Transverse colon (tissue), 4 donors: ENCODE measurements around the gene CORO2B. TPM values are rescaled to one million over a fixed set of nuclear protein-coding genes. Genes with fewer than 3 reads are reported as not detected.

ENCODE experiments used
- DNase-seq: peaks from one replicate; pipeline ENCODE4 v3.0.0-alpha.2; 2019
- H3K27ac ChIP-seq, 4 donors: fragments of 200-600 bp; sonication (generic); 2 replicates each; pipeline ENCODE4 v1.5.1; 2016 to 2018; ENCODE audit warnings: inconsistent platforms in 4 of 4
- H3K27me3 ChIP-seq: fragments of 200-600 bp; sonication (generic); 2 replicates; pipeline ENCODE4 v1.5.1; 2017; ENCODE audit warnings: inconsistent platforms
- H3K36me3 ChIP-seq, 4 donors: fragments of 200-600 bp; sonication (generic); 2 replicates each; pipeline ENCODE4 v1.5.1; 2017 to 2019; ENCODE audit warnings: inconsistent platforms in 4 of 4
- H3K4me1 ChIP-seq, 4 donors: fragments of 200-600 bp; sonication (generic); 2 replicates each; pipeline ENCODE4 v1.5.1; 2017 to 2020; ENCODE audit warnings: inconsistent platforms in 4 of 4
- H3K4me3 ChIP-seq, 4 donors: fragments of 200-600 bp; sonication (generic); 1 replicate in 1 of 4; 2 replicates in 3 of 4; pipeline versions ENCODE4 v1.5.1 to v1.6.1; 2017 to 2019; ENCODE audit warnings: inconsistent platforms in 4 of 4
- H3K9me3 ChIP-seq, 2 donors: fragments of 200-600 bp; sonication (generic); 2 replicates each; pipeline ENCODE4 v1.5.1; 2017 to 2019; ENCODE audit warnings: inconsistent platforms in 2 of 2
- EP300 ChIP-seq: sonication (generic); formaldehyde crosslinking; IDR thresholded peaks from one replicate; pipeline ENCODE4 v1.6.1; 2017; ENCODE audit warnings: antibody characterized with exemption, low read depth
- POLR2A ChIP-seq: fragments of 450-650 bp; IDR thresholded peaks from one replicate; pipeline ENCODE4 v1.6.1; 2016; ENCODE audit warnings: antibody characterized with exemption, mild to moderate bottlenecking, moderate library complexity
- POLR2AphosphoS5 ChIP-seq, 3 donors: sonication (generic); formaldehyde crosslinking; IDR thresholded peaks; one replicate each; pipeline ENCODE4 v1.6.1; 2016; ENCODE audit warnings: antibody characterized with exemption in 3 of 3
- WGBS, 2 donors: methylation state at CpG; one replicate each; pipeline ENCODE4 v1.1.5; 2018; ENCODE audit warnings: low coverage in 1 of 2; 5-methylcytosine and 5-hydroxymethylcytosine counted together
- in situ Hi-C, 4 donors: fragments of 200-750 bp; cut with MboI; loops; one replicate each; pipeline versions ENCODE4 v1.15.0 to v1.15.1; 2017; ENCODE audit warnings: low sequenced_read_pairs in 3 of 4, low pct_ligation_motif_present in 1 of 4, low pct_unique_long_range_greater_than_20kb in 1 of 4
- intact Hi-C: fragments of 100-400 bp; cut with DNase I; formaldehyde crosslinking; loops from one replicate; pipeline ENCODE4 v1.15.1; 2023; ENCODE audit warnings: low total_unique reads
- total RNA-seq, 4 donors: library from RNA; depleted of rRNA; stranded (reverse); fragments of >200 nt; gene quantifications; one replicate each; pipeline ENCODE4 v1.1.0, GENCODE V29; 2016
- TF ChIP-seq, protein P1 (sequence below), 5 experiments: fragments of 200-600 bp in 3 of 5; fragments of 450-650 bp in 2 of 5; sonication (generic) in 3 of 5; IDR thresholded peaks; 1 replicate in 2 of 5; 2 replicates in 3 of 5; pipeline ENCODE4 v1.5.1; 2016 to 2017; ENCODE audit warnings: antibody characterized with exemption in 5 of 5, inconsistent platforms in 3 of 5, mild to moderate bottlenecking in 2 of 5, moderate library complexity in 1 of 5

The CORO2B gene
- total RNA-seq, 4 donors from 2014 or later, result 0.40 to 2.2 (median 2.0) TPM

DNA sequence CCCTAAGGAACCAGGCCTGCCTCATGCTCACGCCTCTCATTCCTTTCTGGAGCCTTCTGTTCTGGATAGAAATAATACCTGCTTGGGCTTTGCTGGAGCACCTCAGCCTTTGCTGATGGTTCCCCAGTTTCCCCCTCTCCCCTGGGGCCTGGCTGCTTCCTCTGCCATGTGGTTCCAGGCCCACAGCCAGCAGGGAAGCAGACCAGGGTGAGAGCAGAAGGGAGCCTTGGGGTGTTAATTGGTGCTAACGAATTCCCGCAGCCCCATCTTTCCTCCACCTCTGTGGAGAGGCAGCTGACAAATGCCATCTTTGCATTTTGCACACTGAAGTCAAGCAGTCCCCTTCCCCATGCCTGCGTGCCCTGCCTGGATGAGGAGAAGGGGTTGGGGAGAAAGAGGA lies 13.1 kb upstream of the CORO2B start:
- DNase-seq, result no peak
- Histone ChIP-seq H3K4me1 (no peaks in the 10 kb centered on the region), H3K36me3 (no peaks in the 10 kb centered on the region), H3K9me3 (no peaks in the 10 kb centered on the region), H3K27me3 (peaks cover 25% of the 10 kb centered on the region), H3K27ac (no peak overlapping the region), H3K4me3 (no peak overlapping the region)
- 67 to 84% methylated on average over 1 to 4 of the region's 4 CpGs for WGBS, 2 donors
- in situ Hi-C loops (no loop called here), intact Hi-C loops (no loop called here)
- TF ChIP-seq POLR2AphosphoS5 (IDR thresholded peaks at IDR 0.05), result no peak
- no peak for TF ChIP-seq EP300
- no peak for TF ChIP-seq POLR2A
- TF ChIP-seq, protein P1, sequence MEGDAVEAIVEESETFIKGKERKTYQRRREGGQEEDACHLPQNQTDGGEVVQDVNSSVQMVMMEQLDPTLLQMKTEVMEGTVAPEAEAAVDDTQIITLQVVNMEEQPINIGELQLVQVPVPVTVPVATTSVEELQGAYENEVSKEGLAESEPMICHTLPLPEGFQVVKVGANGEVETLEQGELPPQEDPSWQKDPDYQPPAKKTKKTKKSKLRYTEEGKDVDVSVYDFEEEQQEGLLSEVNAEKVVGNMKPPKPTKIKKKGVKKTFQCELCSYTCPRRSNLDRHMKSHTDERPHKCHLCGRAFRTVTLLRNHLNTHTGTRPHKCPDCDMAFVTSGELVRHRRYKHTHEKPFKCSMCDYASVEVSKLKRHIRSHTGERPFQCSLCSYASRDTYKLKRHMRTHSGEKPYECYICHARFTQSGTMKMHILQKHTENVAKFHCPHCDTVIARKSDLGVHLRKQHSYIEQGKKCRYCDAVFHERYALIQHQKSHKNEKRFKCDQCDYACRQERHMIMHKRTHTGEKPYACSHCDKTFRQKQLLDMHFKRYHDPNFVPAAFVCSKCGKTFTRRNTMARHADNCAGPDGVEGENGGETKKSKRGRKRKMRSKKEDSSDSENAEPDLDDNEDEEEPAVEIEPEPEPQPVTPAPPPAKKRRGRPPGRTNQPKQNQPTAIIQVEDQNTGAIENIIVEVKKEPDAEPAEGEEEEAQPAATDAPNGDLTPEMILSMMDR (IDR thresholded peaks at IDR 0.05), result no peak

DNA sequence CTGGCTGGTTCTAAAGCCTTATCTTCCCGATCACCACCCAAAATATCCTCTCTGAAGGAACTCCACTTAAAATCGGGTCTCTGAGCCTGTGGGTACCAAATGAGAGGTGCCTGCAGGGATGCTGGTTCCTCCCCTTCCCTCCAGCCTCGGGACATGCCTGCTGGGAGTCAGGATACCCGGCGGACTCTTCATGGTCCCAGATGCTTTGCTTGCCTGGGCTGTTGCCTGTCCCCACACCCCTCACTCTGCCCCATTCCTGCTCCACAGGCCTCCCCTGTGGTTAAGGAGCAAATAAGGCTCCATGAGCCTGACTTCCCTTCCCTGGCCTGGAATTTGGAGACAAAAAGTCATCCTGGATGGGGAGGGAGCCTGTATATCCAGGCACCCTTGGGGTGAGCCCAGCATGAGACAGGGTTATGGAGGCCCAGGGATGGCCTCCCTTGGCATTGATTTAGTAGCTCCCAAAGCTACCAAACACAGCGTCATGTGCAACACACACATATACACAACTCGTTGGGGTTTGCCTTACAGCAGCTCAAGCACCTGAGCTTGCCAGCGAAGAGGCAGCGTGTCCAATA lies 12.3 kb upstream of the CORO2B start:
- Histone ChIP-seq H3K27ac (no peak overlapping the region), H3K9me3 (no peaks in the 10 kb centered on the region), H3K4me3 (no peak overlapping the region), H3K4me1 (no peaks in the 10 kb centered on the region), H3K27me3 (peaks cover 26% of the 10 kb centered on the region), H3K36me3 (no peaks in the 10 kb centered on the region)
- WGBS, 2 donors, result 67 to 100% methylated on average over 1 to 9 of the region's 9 CpGs
- intact Hi-C loops, result no loop called here
- no peak for DNase-seq
- TF ChIP-seq POLR2AphosphoS5 (IDR thresholded peaks at IDR 0.05) (no peak), POLR2A (no peak), EP300 (no peak)
- TF ChIP-seq, protein P1 (IDR thresholded peaks at IDR 0.05), result no peak
- in situ Hi-C loops, result no loop called here

DNA sequence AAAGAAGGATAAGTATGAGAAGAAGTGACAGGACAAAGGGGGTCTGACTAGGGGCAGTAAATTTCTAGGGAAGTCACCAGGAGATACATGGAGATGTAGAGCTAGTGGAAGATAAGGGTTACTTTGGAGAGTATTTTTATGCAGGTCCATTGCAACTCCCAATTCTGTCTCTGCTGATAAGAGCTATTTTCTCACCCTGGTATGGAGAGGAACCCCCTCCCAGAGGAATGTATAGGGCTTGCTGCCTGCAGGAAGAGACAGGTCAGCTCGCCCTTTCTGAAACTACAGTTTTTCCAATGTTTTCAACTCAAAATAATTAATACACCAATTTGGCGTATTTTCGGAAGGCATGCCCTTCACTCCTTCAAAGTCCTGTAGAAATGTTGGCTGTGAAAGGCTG lies 11.4 kb upstream of the CORO2B start:
- Histone ChIP-seq H3K27ac (no peak overlapping the region), H3K36me3 (no peaks in the 10 kb centered on the region), H3K4me1 (no peaks in the 10 kb centered on the region), H3K9me3 (no peaks in the 10 kb centered on the region), H3K4me3 (no peak overlapping the region), H3K27me3 (peaks cover 27% of the 10 kb centered on the region)
- WGBS, 2 donors, result 92 to 100% methylated on average over 3 of the region's 3 CpGs
- DNase-seq, result no peak
- TF ChIP-seq POLR2A (no peak), EP300 (no peak), POLR2AphosphoS5 (IDR thresholded peaks at IDR 0.05) (no peak)
- TF ChIP-seq, protein P1 (IDR thresholded peaks at IDR 0.05), result no peak
- in situ Hi-C loops (no loop called here), intact Hi-C loops (no loop called here)

DNA sequence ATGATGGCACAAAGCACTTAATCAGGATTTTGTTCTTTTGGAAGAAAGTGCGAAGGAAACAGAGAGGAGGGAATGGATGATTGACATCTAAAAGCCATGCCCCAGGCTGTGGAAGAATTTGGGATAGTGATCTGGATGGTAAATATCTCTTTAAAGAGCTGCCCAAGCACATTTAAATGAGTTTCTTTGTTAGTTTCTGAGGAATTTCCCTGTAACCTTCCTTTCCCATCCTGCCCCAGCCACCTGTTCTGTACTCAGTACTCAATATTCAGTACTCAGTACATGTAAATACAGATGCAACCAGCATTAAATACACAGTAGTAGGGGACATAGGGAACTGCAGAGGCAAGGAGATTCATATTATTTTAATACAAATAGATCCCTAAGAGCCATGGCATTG lies 7.8 kb upstream of the CORO2B start:
- H3K27me3 ChIP-seq, result peaks cover 48% of the 10 kb centered on the region
- WGBS, 2 donors, result 100% methylated on average over 1 of the region's 1 CpG

More for the DNA sequence above, 7.8 kb upstream of the CORO2B start:
- no peaks in the 10 kb centered on the region for H3K4me1 ChIP-seq
- TF ChIP-seq EP300 (no peak), POLR2AphosphoS5 (IDR thresholded peaks at IDR 0.05) (no peak), POLR2A (no peak)
- TF ChIP-seq, protein P1 (IDR thresholded peaks at IDR 0.05), result no peak
- H3K36me3 ChIP-seq, result no peaks in the 10 kb centered on the region
- DNase-seq, result no peak
- in situ Hi-C loops, result no loop called here
- H3K4me3 ChIP-seq, result no peak overlapping the region
- H3K27ac ChIP-seq, result no peak overlapping the region
- intact Hi-C loops, result no loop called here
- no peaks in the 10 kb centered on the region for H3K9me3 ChIP-seq
